Effector CD4-positive, alpha-beta T cell (primary cell): ENCODE data around the gene SOX13.
"Not testable (repeated sequence)": the region's sequence is repeated elsewhere in the genome, so short reads cannot be mapped to it uniquely, and the experiment has no call there.

ENCODE experiments used
- DNase-seq: peaks from one replicate; pipeline ENCODE4 v3.0.0-alpha.2; 2020
- total RNA-seq: gene quantifications from one replicate; lab custom pipeline; 2026; lab: John Stamatoyannopoulos, UW

SOX13 gene
- 2.1 reads per million, percentile 4 among the genes with 10 or more reads in this experiment for total RNA-seq

DNA sequence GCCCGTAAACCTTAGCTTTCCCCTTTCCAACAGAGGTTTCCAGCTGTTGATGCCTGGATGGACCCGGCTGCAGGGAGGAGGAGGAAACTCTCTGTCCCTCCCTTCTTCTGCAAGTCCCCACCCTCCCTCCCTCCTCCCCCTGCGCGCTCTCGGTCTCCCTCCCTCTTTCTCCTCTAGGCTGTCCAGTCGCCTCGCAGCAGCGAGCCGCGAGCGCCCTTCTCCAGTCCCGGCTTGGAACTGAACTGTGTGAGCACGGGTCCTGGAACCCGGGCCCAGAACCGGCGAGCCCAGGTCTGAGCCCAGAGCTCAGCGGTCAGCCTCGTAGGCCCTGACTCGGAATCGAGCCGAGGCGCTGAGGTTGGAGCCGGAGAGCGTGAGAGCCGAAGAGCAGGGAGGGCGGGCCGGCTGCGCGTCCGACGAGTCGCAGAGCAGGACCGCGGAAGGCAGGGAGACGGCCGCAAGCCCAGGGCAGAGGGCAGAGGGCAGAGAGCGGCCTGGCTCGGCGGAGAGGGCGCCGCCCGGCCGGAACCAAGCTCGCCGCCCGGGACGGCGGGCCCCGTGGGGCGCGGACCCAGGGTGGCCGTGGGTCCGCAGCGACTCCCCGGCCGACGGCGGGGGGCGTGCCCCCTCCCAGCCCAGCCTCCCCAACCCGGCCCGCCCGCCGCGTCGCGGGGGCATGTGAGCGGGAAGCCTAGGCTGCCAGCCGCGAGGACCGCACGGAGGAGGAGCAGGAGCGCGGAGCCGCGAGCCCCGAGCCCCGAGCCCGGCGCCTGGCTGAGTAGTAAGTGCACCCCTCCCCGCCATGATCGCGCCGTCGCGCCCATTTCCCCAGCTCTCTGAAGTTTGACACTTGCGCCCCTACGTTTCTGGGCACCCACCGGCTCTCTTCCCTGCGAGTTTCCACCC is at the start of gene SOX13:
SOX13 (plus strand) TSS at position 185 of the 906 bp plus-strand sequence. CDS start 39,801 bp downstream, outside the sequence.
- no peak for DNase-seq

DNA sequence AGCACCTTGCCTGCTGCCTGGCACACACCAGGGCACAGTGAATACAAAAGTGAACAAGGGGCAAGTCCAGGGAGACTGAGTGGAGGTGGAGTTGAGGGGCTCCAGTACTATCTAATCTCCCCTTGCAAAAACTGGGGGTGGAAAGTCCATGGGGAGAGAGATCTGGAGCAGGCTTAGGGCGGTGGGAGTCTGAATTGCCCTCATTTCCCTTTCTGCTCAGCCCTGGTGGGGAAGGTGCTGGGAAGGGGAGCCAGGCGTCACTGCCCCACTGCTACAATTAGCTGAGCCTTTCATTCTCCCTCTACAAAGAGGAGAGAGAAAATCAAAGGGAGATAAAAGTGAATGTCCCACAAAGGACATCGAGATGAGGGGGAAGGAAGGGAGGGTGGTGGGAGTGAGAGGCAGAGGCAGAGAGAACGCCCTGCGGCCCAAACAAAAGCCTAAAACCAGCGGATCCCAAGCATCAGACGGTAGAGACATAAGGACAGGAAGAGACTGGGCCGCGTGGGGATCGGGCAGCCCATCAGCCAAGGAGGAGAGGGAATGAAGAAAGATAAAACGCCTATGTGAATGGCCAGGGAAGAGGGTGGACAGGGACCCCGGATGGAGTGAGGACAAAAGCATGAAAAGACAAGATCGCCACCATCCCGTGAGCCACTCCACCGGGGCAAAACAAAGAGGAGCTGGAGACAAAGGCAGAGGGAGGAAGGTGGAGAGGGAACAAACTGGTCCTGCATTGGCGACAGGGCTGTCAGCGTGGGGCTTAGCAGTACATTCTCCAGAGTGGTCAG is 46.8 kb upstream of the SOX13 start:
- DNase-seq: no peak

DNA sequence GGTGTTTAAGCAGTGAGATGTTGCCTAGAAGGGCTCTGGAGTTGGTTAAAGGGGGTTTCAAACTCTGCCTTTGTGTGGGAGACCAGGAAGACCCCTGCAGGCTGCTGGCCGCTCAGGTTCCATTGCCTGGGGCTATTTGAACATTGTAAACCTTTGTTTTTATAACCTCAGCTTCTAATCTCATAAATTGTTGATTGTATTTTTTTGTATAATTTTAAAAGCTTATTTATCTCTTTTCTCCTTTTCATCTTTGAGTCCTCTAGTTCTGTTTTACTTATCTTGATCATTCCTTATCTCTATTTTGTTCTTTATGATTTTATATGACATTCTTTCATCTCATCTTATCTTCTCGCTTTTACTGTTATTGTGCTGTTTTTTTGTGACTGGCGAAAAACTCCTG is 45.5 kb upstream of the SOX13 start:
- DNase-seq: no peak

DNA sequence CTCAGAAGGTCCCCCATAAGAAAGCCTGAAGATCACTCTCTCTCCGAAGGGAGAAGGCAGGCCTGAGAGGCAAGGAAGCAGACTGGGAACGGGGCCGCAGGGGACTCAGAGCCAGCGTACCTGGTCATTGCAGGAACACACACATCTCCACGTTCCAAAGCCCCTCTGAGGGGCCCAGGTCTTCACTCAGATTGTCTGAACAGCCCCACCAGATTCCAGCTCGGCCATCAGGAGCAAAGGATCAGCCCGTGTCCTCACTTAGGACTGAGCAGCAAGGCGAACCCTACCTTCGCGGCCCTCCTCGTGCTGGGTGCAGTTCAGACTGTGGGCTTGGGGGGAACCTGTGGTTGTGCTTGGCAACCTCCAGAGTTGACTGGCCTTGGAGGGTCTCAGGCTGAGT is 43.9 kb upstream of the SOX13 start:
- DNase-seq: no peak

DNA sequence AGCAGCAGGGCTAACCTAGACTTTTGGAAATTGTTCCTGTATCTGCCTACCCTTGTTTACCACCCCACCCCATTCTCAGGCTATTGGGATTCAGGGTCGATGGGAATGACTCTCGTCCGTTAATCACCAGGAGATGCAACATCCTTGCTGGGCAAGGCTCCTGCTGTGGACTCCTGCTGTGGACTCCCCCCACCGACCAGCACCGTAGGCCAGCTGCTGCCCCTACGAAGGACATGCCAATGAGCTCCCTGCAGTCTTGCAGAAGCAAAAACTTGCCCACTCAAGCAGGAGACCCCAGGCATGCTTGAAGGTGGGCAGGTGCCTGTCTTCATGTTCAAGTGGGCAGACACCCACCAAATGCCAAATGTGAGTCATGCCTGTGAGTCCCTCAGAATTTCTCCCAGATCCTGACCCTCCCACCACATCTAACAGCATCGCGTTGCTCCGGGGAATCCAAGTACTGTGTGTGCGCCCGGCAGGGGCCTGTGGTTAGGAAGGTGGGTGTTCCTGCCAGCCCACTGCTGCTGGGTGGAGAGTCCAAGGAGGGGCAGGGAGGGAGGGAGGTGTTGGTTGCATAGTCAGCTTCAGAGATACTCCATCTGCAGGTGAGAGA is 41.7 kb upstream of the SOX13 start:
- DNase-seq: no peak

DNA sequence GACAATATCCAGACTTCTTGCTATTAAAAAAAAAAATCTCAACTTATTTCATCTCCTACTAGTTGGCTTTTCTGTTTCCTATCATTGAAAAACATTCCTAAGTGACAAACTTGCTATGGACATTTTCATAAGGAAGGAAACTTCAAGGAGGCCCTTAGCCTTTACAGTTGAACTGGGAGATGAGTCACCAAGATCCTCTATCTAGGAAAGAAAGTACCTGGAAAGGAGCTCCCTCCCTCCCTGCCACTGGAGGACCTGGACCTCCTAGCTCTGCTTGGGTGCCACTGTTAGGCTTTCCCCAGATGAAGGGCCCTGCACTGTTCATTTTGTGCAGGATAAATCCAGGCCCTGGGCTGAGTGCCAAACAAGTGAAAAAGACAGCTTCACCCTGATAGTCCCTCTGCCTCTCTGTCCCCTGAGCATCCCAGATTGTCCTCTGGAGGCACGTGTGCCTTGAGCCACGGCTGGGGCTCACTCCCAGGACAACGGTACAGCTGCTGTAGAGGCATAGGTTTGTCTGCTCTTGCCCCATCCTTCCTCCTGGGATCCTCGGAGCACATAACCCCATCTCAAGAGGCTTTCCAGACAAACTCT is 40.2 kb upstream of the SOX13 start:
- no peak for DNase-seq

DNA sequence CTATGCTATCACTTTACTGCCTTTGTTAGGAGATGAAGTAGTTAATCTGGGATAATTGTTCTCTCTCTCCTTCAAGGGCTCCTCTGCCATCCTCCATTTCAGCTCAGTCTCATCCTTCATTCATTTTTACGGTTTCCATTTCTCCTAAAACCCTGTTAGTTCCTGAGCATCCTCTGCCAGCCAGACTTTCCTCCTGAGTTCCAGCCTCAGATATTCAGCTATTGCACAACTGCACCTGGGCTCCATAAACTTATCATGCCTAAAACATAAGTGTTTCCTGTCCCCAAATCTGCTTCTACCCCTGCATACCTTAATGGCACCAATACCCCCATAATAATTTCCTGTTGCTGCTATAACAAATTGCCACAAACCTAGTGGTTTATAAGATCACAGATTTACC is 39.6 kb upstream of the SOX13 start:
- no peak for DNase-seq

DNA sequence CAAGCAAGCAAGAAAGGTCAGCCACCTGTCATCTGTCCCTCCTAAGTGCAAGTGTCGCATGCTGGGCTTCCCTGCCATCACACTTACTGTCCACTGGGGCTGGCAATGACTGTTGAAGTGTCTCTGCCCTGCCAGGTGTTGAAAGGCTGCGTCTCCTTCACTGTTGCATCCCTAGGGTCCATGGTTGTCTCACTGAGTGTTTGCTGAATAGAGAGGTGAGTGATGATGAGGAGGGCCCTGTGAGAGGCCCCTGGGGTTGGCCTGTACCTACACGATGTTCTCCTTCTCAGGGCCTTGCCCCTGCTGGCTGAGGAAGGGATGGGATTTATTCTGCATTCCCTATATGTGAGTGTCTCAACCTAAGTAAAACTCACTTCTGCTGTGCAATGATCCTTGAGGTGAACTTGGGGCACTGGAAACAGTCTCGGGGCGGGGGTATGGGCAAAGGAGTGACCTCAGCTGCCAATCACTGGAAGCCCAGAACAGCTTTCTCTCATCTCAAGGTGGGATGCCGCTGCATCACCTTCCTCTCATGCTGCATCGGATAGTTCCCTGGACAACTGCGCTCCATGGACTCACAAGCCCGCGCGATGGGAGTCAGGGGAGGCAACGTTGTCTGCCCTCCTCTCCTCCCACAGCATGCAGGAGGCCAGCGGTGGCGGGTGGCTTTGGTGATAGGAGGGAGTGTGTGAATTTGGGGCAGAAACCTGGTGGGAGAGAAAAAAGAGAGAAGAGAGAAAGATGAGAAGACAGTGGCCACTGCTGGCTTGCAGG is 35.8 kb upstream of the SOX13 start:
- DNase-seq: no peak

DNA sequence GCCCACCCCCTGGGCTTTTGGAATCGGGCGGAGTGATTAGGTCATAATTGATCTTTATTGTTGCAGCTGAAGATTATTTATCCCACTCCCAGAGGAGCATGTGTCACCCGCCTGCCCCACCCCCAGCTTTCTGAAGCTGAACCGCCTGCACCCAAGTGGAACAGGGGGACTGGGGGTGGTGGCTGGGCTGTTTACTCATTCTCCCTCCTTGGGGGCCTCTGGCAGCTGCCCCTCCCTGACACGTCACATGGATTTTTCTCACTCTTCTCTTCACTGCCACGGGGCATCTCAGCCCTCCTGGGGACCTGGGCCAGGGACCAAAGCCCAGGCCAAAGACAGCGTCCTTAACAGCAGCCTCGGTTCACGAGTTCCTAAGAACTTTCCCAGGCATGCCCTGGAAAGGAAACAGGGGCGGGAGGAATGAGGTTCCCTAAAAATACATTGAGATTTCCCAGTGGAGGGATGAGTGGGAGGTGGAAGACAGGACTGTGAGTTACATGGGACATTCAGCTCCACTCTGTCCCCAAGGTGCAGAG is 31.6 kb upstream of the SOX13 start:
- DNase-seq: no peak

DNA sequence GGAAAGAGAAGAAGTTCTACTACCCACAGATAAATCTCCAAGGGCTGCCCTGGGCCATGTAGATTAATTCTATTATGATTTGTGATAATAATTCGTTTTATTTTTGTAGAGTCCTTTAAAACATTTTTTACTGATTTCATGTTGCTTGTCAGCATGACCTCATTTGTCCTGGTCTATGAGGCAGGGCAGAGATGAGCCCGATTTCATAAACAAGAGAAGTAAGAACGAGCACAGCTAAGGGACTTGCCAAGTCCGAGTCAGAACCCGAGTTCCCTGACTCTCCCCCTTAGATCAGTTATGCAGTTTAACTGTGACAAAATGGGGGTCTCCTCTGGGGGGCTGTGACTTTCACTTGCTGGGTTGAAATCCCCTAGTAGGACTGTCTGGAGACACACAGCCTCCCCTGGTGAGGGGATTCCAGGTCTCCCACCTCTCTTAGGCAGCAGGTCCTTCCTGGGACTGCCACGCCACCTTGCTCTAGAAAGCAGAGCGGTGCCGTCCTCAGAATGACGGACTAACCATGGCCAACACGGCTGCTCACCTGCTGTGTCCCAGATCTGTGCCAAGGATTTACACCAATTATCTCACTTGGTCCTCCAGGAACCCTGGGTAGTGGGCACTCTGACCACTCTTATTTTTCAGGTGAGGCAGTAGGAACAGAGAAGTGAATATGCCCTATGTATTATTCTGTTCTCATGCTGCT is 31.0 kb upstream of the SOX13 start:
- no peak for DNase-seq

DNA sequence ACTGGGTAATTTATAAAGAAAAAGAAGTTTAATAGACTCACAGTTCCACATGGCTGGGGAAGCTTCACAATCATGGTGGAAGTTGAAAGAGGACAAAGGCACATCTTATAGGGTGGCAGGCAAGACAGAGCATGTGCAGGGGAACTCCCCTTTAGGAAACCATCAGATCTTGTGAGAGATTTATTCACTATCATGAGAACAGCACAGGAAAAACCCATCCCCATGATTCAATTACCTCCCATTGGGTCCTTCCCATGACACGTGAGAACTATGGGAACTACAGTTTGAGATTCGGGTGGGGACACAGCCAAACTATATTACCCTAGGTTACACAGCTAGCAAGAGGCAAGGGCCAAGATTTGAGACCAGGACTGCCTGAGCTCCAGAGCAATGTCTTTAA is 30.4 kb upstream of the SOX13 start:
- DNase-seq: no peak

DNA sequence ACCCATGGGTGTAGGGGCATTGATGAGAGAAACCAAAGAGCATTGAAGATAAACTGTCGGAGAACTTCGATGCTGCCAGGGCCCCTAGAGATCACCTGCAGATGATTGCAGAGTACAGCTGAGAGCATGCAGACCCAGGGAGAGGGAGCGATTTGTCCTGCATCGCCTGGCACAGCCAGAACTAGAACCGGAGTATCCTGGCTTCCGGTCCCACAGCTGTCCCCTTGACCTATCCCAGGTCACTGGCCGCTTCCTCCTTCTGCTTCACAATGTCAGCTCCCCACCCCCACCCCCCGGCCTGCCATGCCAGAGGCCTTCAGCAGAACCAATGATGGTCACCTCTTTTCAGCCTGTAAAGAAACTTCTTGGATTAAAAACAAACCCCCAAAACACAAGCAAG is 29.2 kb upstream of the SOX13 start:
- no peak for DNase-seq

DNA sequence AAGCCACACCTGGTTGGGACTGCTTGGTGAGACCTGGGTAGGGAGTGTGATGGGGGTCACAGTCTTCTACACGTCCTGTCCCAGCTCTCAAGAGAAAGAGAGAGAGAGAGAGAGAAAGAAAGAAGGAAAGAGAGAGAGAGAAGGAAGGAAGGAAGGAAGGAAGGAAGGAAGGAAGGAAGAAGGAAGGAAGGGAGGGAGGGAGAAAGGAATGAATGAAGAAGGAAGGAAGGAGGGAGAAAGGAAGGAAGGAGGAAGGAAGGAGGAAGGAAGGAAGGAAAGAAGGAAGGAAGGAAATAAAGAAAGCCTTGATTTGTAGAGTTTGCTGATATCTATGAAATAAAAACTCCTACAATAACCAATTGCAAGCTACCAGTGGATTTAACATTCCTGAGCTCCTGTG is 28.5 kb upstream of the SOX13 start:
- DNase-seq: no peak

DNA sequence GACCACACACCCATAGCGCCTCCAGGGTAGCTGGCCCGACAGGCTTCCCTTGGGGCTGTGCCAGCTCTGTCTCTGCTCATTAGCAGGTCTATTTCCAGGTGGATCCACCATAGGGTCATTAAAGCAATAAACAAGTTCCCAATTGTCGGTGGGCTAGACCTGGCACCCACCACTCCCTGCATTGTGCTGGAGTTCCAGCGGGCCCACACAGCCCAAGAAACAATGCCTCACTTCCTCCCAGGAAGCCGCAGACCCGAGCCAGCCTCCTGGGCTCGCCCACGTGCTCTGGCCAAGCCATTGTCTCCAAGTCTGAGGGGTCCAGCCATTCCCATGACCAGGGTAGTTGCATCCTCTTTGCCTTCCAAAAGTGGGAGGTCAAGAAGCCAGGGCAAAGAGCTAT is 27.5 kb upstream of the SOX13 start:
- no peak for DNase-seq

DNA sequence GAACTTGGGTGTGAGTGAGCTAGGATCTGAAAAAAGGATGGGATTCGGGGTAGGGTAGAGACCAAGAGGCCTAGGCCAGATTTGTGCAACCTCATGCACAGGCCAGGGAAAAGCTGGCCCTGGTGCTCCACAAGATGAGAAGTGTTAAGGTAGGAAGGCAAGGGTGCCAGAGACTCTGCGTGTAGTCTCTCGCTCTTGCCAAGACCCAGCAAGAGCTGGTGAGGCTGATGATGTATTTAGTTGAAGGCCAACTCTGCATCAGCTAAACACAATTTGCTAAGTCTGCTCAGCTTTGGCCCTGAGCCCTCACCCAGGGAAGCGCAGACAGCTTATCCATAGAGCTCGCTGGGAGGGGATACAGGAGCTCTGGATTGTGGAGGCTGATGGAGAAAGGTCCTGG is 26.6 kb upstream of the SOX13 start:
- no peak for DNase-seq

DNA sequence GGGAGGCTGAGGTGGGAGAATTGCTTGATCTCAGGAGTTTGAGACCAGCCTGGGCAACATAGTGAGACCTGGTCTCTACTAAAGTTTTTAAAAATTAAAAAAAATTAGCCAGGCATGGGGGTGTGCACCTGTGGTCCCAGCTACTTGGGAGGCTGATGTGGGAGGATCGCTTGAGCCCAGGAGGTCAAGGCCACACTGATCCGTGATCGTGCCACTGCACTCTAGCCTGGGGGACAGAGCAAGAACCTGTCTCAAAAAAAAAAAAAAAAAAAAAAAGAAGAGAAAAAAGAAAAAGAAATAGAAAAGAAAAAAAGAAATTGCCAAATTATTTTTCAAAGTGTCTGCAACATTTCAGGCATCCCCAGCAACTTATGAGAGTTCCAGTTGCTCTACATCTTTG is 24.1 kb upstream of the SOX13 start:
- DNase-seq: not testable (repeated sequence)

DNA sequence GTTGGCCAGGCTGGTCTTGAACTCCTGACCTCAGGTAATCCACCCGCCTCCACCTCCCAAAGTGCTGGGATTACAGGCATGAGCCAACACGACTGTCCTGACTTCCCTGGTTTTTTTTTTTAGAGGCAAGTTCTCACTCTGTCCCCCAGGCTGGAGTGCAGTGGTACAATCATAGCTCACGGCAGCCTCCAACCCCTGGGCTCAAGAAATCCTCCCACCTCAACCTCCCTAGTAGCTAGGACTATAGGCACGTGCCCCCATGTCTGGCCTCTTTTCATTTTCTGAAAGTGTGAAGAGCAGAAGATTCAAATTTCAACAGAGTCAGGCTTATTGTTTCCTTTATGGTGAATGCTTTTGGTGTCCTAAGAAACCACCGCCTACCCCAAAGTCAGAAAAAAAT is 21.7 kb upstream of the SOX13 start:
- no peak for DNase-seq

DNA sequence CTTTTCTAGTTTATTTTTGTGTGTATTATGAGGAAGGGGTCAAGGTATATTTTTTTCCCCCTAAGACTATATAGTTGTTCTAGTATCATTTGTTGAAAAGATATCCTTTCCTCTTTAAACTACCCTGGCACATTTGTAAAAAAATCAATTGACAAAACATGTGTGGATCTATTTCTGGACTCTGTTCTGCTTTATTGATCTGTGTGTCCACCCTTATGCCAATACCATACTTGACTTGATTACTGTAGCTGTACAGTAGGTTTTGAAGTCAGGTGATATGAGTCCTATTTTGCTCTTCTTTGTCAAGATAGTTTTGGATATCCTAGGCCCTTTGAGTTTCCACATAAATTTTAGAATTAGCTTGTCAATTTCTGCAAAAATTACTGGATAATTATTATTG is 21.2 kb upstream of the SOX13 start:
- no peak for DNase-seq

DNA sequence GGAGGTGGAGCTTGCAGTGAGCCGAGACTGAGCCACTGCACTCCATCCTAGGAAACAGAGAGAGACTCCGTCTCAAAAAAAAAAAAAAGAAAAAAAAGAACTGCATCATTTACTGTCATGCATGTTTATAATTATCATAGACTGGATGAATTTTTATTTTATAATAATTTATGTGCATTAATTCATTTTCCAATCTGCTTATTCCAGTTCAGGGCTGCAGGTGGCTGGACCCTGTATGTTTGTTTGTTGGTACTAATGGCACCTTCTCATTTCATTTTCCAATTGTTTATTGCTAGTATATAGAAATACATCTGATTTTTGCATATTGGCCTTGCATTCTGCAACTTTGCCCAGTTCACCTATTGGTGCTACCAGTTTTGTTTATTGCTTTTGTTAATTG is 19.0 kb upstream of the SOX13 start:
- DNase-seq: no peak

DNA sequence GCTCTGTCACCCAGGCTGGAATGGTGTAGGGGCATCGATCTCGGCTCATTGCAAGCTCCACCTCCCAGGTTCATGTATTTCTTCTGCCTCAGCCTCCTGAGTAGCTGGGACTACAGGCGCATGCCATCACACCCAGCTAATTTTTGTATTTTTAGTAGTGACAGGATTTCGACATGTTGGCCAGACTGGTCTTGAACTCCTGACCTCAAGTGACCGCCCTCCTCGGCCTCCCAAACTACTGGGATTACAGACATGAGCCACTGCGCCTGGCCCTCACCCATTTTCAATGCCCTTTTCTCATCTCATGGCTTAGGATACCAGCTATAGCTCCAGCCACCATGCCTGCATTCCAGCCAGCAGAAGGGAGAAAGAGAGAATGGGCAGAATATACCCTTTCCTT is 12.9 kb upstream of the SOX13 start:
- no peak for DNase-seq

DNA sequence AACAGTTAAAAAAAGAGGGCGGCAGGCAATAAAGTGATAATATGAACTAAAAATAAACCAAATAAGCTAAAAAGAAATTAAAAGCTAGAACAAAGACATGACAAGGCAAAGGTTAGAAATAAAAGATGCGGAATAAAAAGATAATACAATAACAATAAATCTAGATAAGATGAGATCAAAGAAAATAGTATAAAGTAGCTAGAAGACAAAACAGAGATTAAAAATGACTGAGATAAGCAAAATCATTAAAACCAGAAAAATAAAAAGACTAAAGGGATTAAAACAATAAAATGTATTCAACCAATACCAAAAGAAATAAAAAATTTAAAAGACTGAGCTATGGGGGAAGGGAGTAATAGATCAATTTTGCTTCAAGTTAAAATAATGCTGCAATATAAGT is 10.8 kb upstream of the SOX13 start:
- DNase-seq: no peak
